Spinal cord (tissue), 10 donors: ENCODE measurements around the gene CDK5R2. TPM values are rescaled to one million over a fixed set of nuclear protein-coding genes. Genes with fewer than 3 reads are reported as not detected.

Experiments
- DNase-seq, 6 donors: peaks; one replicate each; pipeline versions ENCODE4 v3.0.0 to v3.0.0-alpha.2; 2013 to 2015; ENCODE audit warnings: low spot score in 6 of 6, low read depth in 4 of 6
- H3K27ac ChIP-seq: one replicate; pipeline ENCODE4 v1.5.1; 2013; ENCODE audit warnings: low read depth, low read length, control low read depth
- H3K27me3 ChIP-seq: one replicate; pipeline ENCODE4 v1.6.1; 2013; ENCODE audit warnings: low read length; ENCODE audit not compliant: control insufficient read depth, insufficient read depth
- H3K36me3 ChIP-seq: one replicate; pipeline ENCODE4 v1.6.1; 2013; ENCODE audit warnings: low read length; ENCODE audit not compliant: control insufficient read depth, insufficient read depth
- H3K4me1 ChIP-seq: one replicate; pipeline ENCODE4 v1.6.1; 2013; ENCODE audit warnings: low read length; ENCODE audit not compliant: control insufficient read depth, insufficient read depth
- H3K4me3 ChIP-seq: one replicate; pipeline ENCODE4 v1.5.1; 2013; ENCODE audit warnings: low read depth, low read length, control low read depth
- H3K9me3 ChIP-seq: one replicate; pipeline ENCODE4 v1.6.1; 2013; ENCODE audit warnings: low read length; ENCODE audit not compliant: control insufficient read depth, insufficient read depth
- WGBS: methylation state at CpG from one replicate; pipeline ENCODE4 v1.1.5; 2013; ENCODE audit warnings: missing lambda C conversion rate; ENCODE audit not compliant: insufficient coverage; 5-methylcytosine and 5-hydroxymethylcytosine counted together
- polyA plus RNA-seq, 2 donors: library from polyadenylated mRNA; unstranded; fragments of 120-200 nt; gene quantifications; one replicate each; pipeline ENCODE4 v1.2.1, GENCODE V29; 2013; ENCODE audit not compliant: insufficient read length in 2 of 2
- total RNA-seq, 2 donors: library from RNA; depleted of rRNA in 1 of 2; stranded (reverse); fragments of 120-200 nt in 1 of 2; fragments of >200 nt in 1 of 2; gene quantifications; one replicate each; pipeline versions ENCODE4 v1.2.3 to v1.2.4, GENCODE V29; 2013 to 2014
- donor health status: healthy.

The CDK5R2 gene
- total and polyA plus RNA-seq, 4 donors = 2.9 to 66.1 (median 34.9) TPM

DNA sequence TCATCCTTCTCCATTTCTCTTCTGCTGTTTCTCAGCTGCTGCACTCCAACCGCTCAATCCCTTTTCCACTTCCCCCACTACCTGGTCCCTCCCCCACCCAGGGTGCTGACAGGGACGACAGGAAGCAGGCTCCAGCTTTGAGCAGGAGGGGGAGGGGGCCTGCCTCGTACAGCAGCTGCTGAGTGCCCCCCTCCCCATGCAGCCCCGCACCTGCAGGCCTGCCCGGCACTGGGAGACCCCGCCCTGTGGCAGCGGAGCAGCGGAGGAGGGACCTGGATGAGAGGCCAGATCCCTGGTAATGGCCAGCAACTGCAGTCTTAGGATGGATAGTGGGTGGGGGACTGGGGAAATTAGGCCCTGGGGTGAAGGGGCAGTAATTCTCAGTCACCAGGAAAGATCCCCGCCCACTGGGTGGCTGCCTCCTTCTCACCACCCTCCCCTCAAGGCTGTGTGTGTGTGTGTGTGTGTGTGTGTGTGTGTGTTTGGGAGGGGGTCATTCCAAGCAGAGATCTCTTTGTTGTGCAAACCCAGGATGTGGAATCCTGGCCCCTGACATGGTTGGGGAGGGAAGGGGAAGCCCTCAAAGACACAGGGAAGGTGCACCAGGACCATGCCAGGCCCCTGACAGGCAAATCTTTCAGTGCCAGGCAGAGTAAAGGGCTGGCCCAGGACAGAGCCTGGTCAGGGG lies 40.6 kb downstream of the CDK5R2 start:
- no peaks in the 10 kb centered on the region for H3K9me3 ChIP-seq
- 22% methylated on average over 6 of the region's 9 CpGs for WGBS
- DNase-seq = no peak
- no peak overlapping the region for H3K4me3 ChIP-seq
- H3K36me3 ChIP-seq = no peaks in the 10 kb centered on the region
- H3K27me3 ChIP-seq = peaks cover 91% of the 10 kb centered on the region
- H3K4me1 ChIP-seq = peaks cover 28% of the 10 kb centered on the region
- H3K27ac ChIP-seq = no peak overlapping the region

GRCh38 chr2:219000569-219000960 lies 41.1 kb downstream of the CDK5R2 start:
- DNase-seq = no peak
- Histone ChIP-seq H3K36me3 (no peaks in the 10 kb centered on the region), H3K4me3 (no peak overlapping the region), H3K4me1 (peaks cover 27% of the 10 kb centered on the region), H3K27me3 (peaks cover 91% of the 10 kb centered on the region), H3K27ac (no peak overlapping the region), H3K9me3 (no peaks in the 10 kb centered on the region)
- 43% methylated on average over 2 of the region's 8 CpGs for WGBS

DNA sequence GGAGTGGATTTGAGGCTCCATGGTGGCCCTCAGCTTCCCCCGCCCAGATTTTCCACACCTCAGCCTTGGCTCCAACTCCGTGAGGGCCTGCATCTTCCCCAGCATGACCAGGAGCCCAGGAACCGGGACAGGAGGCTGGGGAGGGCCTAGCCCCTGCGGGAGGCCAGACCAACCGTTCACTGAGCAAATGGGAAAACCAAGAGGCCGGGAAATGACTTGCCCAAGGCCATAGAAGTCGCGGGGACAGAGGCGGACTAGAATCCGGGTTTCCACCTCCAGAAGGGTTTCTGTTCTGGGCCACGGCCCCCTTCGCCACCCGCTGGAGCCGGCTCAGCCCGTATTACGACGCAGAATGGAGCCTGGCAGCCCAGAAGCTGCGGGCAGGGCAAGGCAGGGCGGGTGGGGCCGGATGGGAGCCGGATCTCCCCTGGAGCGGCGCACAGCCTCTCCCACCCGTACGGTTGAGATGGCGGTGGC lies 41.7 kb downstream of the CDK5R2 start:
- Histone ChIP-seq H3K4me1 (peaks cover 22% of the 10 kb centered on the region), H3K9me3 (no peaks in the 10 kb centered on the region), H3K4me3 (no peak overlapping the region), H3K36me3 (no peaks in the 10 kb centered on the region), H3K27ac (no peak overlapping the region), H3K27me3 (peaks cover 91% of the 10 kb centered on the region)
- no peak for DNase-seq
- 10% methylated on average over 26 of the region's 26 CpGs for WGBS

GRCh38 chr2:219001577-219002394 lies 42.3 kb downstream of the CDK5R2 start:
- H3K4me1 ChIP-seq = peaks cover 17% of the 10 kb centered on the region
- H3K9me3 ChIP-seq = no peaks in the 10 kb centered on the region
- H3K27me3 ChIP-seq = peaks cover 88% of the 10 kb centered on the region
- no peak for DNase-seq
- no peak overlapping the region for H3K27ac ChIP-seq
- no peaks in the 10 kb centered on the region for H3K36me3 ChIP-seq
- 1% methylated on average over 61 of the region's 70 CpGs for WGBS
- no peak overlapping the region for H3K4me3 ChIP-seq

DNA sequence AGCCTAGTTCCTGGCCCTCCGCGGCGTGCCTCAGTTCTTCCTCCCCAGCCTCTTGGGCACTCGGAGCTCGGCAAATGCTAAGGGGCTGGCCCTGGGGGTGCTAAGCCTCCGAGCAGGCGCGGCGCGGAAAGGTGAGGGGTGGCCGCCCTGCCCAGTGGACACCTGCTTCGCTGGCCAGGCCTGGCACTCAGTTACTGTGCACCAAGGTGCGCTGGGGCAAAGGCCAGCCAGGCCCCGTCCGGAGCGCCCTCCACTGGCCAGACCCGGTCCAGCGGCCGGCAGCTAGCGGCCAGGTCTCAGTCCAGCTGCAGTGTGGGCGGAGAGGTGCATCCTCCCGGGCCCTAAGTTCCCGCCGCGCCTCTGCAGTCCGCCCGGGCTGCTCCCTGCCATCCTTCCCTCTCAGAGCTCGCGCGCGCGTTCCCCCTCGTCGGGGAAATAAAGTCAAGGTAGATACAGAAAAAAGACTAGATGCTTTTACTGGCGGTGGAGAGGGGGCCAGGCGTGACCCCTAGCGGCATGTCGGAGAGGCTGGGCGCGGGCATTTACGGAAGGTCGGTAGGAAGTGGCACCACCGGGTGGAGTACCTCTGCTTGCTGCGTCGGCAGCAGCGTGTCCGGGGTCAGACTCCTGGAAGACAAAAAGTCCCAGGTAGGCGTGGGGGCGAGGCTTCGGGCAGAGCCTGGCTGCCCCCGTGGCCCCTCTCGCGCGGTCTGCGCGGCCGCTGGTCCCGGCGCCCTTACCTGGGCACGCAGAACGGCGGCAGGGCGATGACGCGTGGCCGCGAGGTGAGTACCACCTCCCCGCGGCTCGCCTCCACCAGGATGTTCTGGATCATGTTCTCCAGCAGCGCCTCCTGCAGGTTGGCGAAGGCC lies 43.2 kb downstream of the CDK5R2 start:
- peak in 1 of 6 donors; percentile 61 for DNase-seq
- Histone ChIP-seq H3K9me3 (no peaks in the 10 kb centered on the region), H3K27ac (no peak overlapping the region), H3K4me3 (no peak overlapping the region), H3K4me1 (peaks cover 17% of the 10 kb centered on the region), H3K36me3 (no peaks in the 10 kb centered on the region), H3K27me3 (peaks cover 86% of the 10 kb centered on the region)
- WGBS = under 1% methylated on average over 72 of the region's 72 CpGs

DNA sequence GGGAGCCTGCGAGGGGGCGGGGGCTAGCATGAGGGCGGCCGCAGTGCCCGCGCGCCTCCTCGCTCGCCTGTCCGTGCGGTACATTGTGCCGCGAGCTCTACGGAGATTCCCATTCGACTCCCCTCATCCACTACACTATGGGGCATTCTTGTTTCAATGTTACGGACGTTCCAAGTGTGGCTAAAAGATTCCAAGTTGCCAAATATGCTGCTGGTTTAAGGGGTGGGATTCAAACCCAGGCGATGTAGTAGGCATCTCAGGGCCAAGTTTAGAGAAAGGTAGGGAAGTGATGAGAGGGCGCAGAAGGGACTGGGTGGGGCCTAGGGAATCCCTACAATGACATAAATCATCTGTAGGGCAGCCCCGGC lies 43.8 kb downstream of the CDK5R2 start:
- whole genome bisulfite sequencing = 1% methylated on average over 10 of the region's 20 CpGs
- Histone ChIP-seq H3K27me3 (peaks cover 82% of the 10 kb centered on the region), H3K4me1 (peaks cover 17% of the 10 kb centered on the region), H3K27ac (no peak overlapping the region), H3K9me3 (no peaks in the 10 kb centered on the region), H3K36me3 (no peaks in the 10 kb centered on the region), H3K4me3 (no peak overlapping the region)
- DNase-seq = no peak

- H3K4me3 ChIP-seq = no peak overlapping the region
- no peak overlapping the region for H3K27ac ChIP-seq
- peaks cover 77% of the 10 kb centered on the region for H3K27me3 ChIP-seq
- WGBS = 82% methylated on average over 2 of the region's 3 CpGs
- H3K36me3 ChIP-seq = no peaks in the 10 kb centered on the region
- H3K4me1 ChIP-seq = peaks cover 17% of the 10 kb centered on the region
- DNase-seq = no peak
- no peaks in the 10 kb centered on the region for H3K9me3 ChIP-seq
Observed at GRCh38 chr2:219003979-219004378, 44.5 kb downstream of the CDK5R2 start.

- no peak for DNase-seq
- no peak overlapping the region for H3K27ac ChIP-seq
- no peaks in the 10 kb centered on the region for H3K9me3 ChIP-seq
- 38% methylated on average over 1 of the region's 2 CpGs for WGBS
- H3K36me3 ChIP-seq = no peaks in the 10 kb centered on the region
- no peak overlapping the region for H3K4me3 ChIP-seq
- no peaks in the 10 kb centered on the region for H3K4me1 ChIP-seq
- H3K27me3 ChIP-seq = peaks cover 44% of the 10 kb centered on the region
Observed at GRCh38 chr2:219009294-219009693, 49.8 kb downstream of the CDK5R2 start.

DNA sequence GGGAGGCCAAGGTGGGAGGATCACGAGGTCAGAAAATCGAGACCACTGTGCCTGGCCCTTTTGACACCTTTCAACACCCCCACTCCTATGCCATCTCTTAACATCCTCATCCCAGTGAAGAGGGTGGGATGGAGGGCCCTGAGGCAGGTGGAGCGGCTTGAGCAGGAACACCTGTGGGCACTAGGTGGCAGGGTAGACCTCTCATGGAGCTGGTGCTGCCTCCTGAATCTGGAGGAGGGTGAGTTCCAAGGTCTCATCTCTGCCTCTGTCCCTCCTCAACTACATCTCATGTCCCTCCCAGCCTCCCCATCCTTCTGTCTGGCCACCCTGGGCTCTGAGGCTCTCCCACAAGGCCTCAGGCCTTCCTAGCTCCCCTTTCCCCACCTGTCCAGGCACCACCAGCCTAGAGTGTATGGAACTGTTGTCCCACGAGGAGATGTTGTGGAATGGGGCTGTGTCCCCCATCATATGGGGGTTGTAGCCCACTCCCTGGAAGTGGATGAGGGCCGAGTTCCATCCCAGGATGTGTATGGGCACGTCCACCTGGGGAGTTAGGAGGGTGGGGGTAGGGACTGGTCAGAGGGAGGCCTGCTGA lies 50.8 kb downstream of the CDK5R2 start:
- peak in 1 of 6 donors; percentile 28 for DNase-seq
- H3K4me1 ChIP-seq = no peaks in the 10 kb centered on the region
- no peaks in the 10 kb centered on the region for H3K9me3 ChIP-seq
- H3K27me3 ChIP-seq = peaks cover 39% of the 10 kb centered on the region
- 45% methylated on average over 2 of the region's 6 CpGs for WGBS
- H3K27ac ChIP-seq = no peak overlapping the region
- no peaks in the 10 kb centered on the region for H3K36me3 ChIP-seq
- no peak overlapping the region for H3K4me3 ChIP-seq
